RWPE1 (cell line): Measurements from ENCODE around the gene HDAC4.

Experiments used
- CTCF ChIA-PET: fragments of 350-600 bp; sonication (Branson Sonifier 250); formaldehyde crosslinking; extraction: SDS; loops from one replicate; lab custom pipeline; 2021; lab: Yijun Ruan, JAX
- POLR2A ChIA-PET: fragments of 400-600 bp; formaldehyde crosslinking; extraction: SDS; loops from one replicate; lab custom pipeline; 2020; ENCODE audit warnings: antibody characterized with exemption; ENCODE audit not compliant: low non-redundant PET; lab: Yijun Ruan, JAX
- DNase-seq: peaks from one replicate; pipeline ENCODE4 v3.0.0; 2012; ENCODE audit warnings: low spot score
- H3K27ac ChIP-seq: fragments of 450-650 bp; 2 replicates; pipeline ENCODE4 v1.5.1; 2017
- TF ChIP-seq, protein P1 (sequence below): fragments of 450-650 bp; conservative IDR thresholded peaks from 2 replicates; pipeline ENCODE4 v1.5.1; 2017; ENCODE audit warnings: low read depth, mild to moderate bottlenecking

HDAC4 gene

GRCh38 chr2:239117831-239118230 is 283.0 kb downstream of the HDAC4 start:
- DNase-seq: no peak
- ChIA-PET CTCF (interaction anchor here (0.6 kb wide), 1 partner anchor 109 kb away, joined by 3 read pairs; no protein-coding TSS in a partner anchor), POLR2A (no interaction called here)
- peak overlapping the region; percentile 61 for H3K27ac ChIP-seq
- TF ChIP-seq, protein P1, sequence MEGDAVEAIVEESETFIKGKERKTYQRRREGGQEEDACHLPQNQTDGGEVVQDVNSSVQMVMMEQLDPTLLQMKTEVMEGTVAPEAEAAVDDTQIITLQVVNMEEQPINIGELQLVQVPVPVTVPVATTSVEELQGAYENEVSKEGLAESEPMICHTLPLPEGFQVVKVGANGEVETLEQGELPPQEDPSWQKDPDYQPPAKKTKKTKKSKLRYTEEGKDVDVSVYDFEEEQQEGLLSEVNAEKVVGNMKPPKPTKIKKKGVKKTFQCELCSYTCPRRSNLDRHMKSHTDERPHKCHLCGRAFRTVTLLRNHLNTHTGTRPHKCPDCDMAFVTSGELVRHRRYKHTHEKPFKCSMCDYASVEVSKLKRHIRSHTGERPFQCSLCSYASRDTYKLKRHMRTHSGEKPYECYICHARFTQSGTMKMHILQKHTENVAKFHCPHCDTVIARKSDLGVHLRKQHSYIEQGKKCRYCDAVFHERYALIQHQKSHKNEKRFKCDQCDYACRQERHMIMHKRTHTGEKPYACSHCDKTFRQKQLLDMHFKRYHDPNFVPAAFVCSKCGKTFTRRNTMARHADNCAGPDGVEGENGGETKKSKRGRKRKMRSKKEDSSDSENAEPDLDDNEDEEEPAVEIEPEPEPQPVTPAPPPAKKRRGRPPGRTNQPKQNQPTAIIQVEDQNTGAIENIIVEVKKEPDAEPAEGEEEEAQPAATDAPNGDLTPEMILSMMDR: no peak

DNA sequence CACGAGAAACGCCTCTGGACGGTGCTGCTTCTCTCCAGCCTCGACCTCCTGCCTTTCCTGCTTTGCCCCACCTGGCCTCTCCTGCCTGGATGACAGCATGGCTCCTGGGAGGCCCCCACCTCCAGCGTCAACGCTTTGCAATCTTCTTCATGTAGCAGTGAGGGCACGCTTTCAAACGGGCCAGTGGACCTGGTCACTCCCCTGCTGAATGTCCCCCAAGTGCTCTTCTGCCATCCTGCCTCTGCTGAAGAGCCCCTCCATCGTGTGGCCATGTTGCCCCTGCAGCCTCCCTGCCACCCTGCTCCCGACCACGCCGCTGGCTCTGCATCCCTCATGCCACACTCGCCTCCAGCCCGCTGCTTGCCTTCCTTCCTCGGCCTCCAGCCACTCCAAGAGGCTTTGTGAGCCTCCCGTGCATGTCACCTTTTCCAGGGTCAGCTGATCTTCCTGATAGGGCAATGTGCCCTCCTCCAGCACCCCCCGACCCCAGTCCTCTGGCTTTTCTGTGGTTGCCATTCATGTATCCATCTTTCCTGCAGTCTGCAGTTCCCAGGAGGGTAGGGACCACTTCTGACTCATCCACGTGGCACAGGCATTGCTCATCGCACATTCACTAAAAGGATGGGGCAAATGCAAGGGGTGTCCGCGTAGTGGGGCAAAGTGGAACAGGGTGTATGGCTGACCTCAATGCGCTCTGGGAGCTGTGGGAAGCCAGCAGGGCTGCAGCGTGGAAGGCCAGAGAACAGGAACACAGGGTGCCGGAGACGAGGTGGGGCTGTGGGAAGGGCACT is 284.2 kb downstream of the HDAC4 start:
- TF ChIP-seq, protein P1: no peak
- peak; percentile 85 for DNase-seq
- ChIA-PET POLR2A (no interaction called here), CTCF (no interaction called here)
- H3K27ac ChIP-seq: peak overlapping the region; percentile 61

DNA sequence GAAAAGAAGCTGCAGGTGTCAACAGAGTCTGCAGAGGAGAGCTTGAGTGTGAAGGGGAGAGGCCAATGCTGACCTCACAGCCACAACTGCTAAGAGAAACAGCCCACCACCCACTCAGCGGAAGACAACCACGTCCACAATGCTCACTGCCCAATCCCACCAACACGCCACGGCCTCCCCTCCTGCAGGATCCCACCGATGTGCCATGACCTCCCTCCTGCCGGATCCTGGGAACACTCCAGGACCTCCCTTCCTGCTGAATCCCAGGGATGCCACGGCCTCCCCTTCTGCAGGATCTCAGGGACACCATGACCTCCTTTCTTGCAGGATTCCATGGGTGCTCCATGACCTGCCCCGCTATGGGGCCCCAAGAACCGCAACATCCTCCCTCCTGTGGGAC is 285.2 kb downstream of the HDAC4 start:
- ChIA-PET CTCF (no interaction called here), POLR2A (interaction anchor here (0.5 kb wide), 1 partner anchor 118 kb away, joined by 3 read pairs; no protein-coding TSS in a partner anchor)
- no peak for DNase-seq
- no peak overlapping the region for H3K27ac ChIP-seq
- TF ChIP-seq, protein P1: no peak

DNA sequence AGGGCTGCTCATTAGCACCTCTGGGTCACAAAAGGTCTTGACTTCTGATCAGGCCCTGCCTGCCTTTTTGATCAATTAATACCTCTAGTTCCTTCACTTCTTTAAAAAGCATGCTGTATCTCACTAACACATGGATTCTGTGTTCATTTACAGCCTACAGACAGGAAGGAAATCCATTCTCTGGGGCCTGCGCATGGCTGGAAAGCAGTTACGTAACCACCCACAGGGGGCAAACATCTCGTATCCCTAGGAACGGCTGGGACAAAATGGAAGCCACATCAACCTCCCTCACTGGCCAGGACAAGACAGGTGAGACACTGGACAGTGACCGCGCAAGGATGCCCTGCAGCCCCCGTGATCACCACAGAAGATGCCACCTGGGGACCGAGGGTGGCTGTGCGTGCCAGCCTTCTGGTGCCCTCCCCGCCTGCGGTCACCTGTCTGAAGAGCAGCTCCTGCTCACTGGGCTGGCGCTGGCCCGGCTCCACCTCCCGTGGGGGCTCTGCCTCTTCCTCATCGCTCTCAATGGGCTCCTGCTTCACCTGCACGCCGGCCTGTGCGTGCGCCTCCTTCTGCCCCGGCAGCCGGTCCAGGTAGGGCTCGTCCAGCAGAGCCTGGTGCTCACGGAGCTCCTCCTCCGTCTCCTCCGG is 286.1 kb downstream of the HDAC4 start:
- POLR2A ChIA-PET: no interaction called here
- CTCF ChIA-PET: interaction anchor here (0.6 kb wide), 1 partner anchor 19 kb away, joined by 3 read pairs; no protein-coding TSS in a partner anchor

GRCh38 chr2:239114119-239114581 is 286.7 kb downstream of the HDAC4 start:
- no peak for DNase-seq
- TF ChIP-seq, protein P1: no peak
- CTCF ChIA-PET: interaction anchor here (0.6 kb wide), 1 partner anchor 19 kb away, joined by 3 read pairs; no protein-coding TSS in a partner anchor
- H3K27ac ChIP-seq: peak overlapping the region; percentile 30
- POLR2A ChIA-PET: no interaction called here

More for the DNA sequence above, 286.1 kb downstream of the HDAC4 start:
- H3K27ac ChIP-seq: peak overlapping the region; percentile 30
- TF ChIP-seq, protein P1: no peak
- DNase-seq: no peak

DNA sequence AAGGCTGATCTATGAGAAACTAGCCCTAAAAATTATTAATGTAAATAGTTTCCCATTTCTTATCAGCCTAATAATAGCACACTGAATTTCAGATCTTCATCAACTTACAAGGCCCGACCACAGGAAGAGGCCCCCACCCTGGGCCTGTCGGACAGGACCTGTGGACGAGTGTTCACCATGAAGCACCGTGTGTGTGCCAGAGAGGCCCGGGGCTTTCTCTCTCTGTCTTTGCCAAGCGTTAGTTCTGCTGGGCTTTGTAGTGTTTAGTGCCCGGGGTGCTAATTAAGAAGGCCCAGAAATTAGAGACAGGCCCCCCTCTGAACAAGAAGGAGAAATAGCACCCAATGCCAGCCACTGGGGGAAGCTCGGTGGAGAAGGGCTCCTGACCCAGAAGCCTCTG is 287.2 kb downstream of the HDAC4 start:
- H3K27ac ChIP-seq: peak overlapping the region; percentile 30
- POLR2A ChIA-PET: no interaction called here
- CTCF ChIA-PET: no interaction called here
- no peak for DNase-seq
- TF ChIP-seq, protein P1: no peak
